Activated T-cell treated with anti-CD3 and anti-CD28 coated beads, Interleukin-2, amount 50 U/mL, for 72 hours (primary cell): ENCODE data around the gene RASIP1. TPM values are rescaled to one million over a fixed set of nuclear protein-coding genes. Genes with fewer than 3 reads are reported as not detected.
A peak's percentile ranks its signal among the peaks of the same experiment; 100 is the strongest.
"Not testable (repeated sequence)": the region's sequence is repeated elsewhere in the genome, so short reads cannot be mapped to it uniquely, and the experiment has no call there.

Experiments
- ATAC-seq, 2 donors: fragments of 150-1000 bp; cut with Tn5 transposase; replicated peaks in 1 of 2; 2 replicates each; pipeline ENCODE4 v1.10.0; 2021; ENCODE audit warnings: moderate library complexity in 2 of 2, mild to moderate bottlenecking in 1 of 2
- DNase-seq, 2 donors: peaks; one replicate each; pipeline ENCODE4 v3.0.0; 2021 to 2022; ENCODE audit warnings: mixed read lengths in 1 of 2
- H3K27ac Mint-ChIP-seq: one replicate; pipeline ENCODE4 v1.8.0; 2022; ENCODE audit warnings: mild to moderate bottlenecking, moderate library complexity, mixed read lengths
- H3K27me3 Mint-ChIP-seq: one replicate; pipeline ENCODE4 v1.8.0; 2022; ENCODE audit warnings: low read depth, mixed read lengths
- H3K36me3 Mint-ChIP-seq, 2 donors: one replicate each; pipeline ENCODE4 v1.8.0; 2022; ENCODE audit warnings: mixed read lengths in 2 of 2, mild to moderate bottlenecking in 1 of 2; ENCODE audit not compliant: insufficient read depth in 2 of 2
- H3K4me1 Mint-ChIP-seq: one replicate; pipeline ENCODE4 v1.8.0; 2022; ENCODE audit warnings: low read depth, mixed read lengths
- H3K4me3 Mint-ChIP-seq, 2 donors: one replicate each; pipeline ENCODE4 v1.8.0; 2022; ENCODE audit warnings: mild to moderate bottlenecking in 2 of 2, mixed read lengths in 2 of 2, moderate library complexity in 2 of 2
- H3K9me3 Mint-ChIP-seq, 2 donors: one replicate each; pipeline ENCODE4 v1.8.0; 2022; ENCODE audit warnings: mixed read lengths in 2 of 2
- total RNA-seq, 2 donors: library from RNA; stranded (reverse); gene quantifications; one replicate each; pipeline ENCODE4 v1.2.3, GENCODE V29; 2022

Gene RASIP1
- total RNA-seq, 2 donors from 2014 or later: 0.53 to 0.86 TPM

DNA sequence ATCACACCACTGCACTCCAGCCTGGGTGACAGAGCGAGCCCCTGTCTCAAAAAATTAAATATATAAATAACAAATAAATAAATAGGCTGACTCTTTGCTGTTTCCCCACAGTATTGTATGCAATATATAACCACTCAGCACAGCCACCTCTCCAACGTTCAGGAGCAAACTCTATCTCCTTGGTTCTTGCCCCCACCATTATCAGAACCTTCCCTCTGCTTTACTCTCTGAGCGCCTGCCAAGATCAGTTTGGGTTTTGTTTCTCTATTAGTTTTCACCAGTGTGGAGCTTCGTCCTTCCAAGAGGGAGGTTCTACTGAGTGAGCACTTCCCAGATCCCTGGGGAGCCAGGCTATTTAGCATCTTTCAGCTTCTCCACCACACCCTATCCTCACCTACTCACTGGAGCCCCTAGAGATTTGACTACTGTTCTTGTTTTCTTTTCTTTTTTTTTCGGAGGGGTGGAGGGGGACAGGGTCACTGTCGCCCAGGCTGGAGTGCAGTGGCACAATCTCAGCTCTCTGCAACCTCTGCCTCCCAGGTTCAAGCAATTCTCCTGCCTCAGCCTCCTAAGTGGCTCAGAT is 27.9 kb upstream of the RASIP1 start:
- not testable (repeated sequence) for DNase-seq, H3K36me3 Mint-ChIP-seq, H3K4me1 Mint-ChIP-seq, H3K27ac Mint-ChIP-seq, ATAC-seq, H3K9me3 Mint-ChIP-seq, H3K4me3 Mint-ChIP-seq
- peaks cover 15% of the 10 kb centered on the region for H3K27me3 Mint-ChIP-seq

- not testable (repeated sequence) for H3K9me3 Mint-ChIP-seq
Measured at GRCh38 chr19:48765816-48766215, 25.4 kb upstream of the RASIP1 start.

GRCh38 chr19:48760504-48761205 is 20.2 kb upstream of the RASIP1 start:
- DNase-seq (no peak), ATAC-seq (peak in 1 of 2 donors; percentile 47)
- H3K27ac Mint-ChIP-seq: peak overlapping the region; percentile 7
- H3K9me3 Mint-ChIP-seq: no peaks in the 10 kb centered on the region
- peaks cover 20% of the 10 kb centered on the region for H3K27me3 Mint-ChIP-seq
- H3K4me3 Mint-ChIP-seq: no peak overlapping the region
- no peaks in the 10 kb centered on the region for H3K36me3 Mint-ChIP-seq
- peaks cover 9% of the 10 kb centered on the region for H3K4me1 Mint-ChIP-seq

More at GRCh38 chr19:48765816-48766215, 25.4 kb upstream of the RASIP1 start:
- DNase-seq, H3K4me1 Mint-ChIP-seq, H3K27ac Mint-ChIP-seq, ATAC-seq, H3K4me3 Mint-ChIP-seq, H3K36me3 Mint-ChIP-seq: not testable (repeated sequence)
- peaks cover 27% of the 10 kb centered on the region for H3K27me3 Mint-ChIP-seq

DNA sequence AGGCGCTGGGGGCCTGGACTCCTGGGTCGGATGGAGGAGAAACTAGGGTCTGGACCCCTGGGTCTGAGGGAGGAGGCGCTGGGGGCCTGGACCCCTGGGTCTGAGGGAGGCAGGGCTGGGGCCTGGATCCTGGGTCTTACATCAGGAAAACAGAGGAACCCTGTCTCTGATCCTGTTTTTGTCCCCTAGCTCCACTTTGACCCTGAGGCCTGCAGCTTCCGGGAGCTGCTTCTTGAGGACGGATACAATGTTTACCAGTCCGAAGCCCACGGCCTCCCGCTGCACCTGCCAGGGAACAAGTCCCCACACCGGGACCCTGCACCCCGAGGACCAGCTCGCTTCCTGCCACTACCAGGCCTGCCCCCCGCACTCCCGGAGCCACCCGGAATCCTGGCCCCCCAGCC is 17.3 kb upstream of the RASIP1 start:
- no peak overlapping the region for H3K27ac Mint-ChIP-seq
- H3K27me3 Mint-ChIP-seq: peaks cover 37% of the 10 kb centered on the region
- no peak for DNase-seq
- ATAC-seq: no peak
- H3K9me3 Mint-ChIP-seq: no peaks in the 10 kb centered on the region
- H3K4me1 Mint-ChIP-seq: peaks cover 23% of the 10 kb centered on the region
- H3K36me3 Mint-ChIP-seq: no peaks in the 10 kb centered on the region
- no peak overlapping the region for H3K4me3 Mint-ChIP-seq

DNA sequence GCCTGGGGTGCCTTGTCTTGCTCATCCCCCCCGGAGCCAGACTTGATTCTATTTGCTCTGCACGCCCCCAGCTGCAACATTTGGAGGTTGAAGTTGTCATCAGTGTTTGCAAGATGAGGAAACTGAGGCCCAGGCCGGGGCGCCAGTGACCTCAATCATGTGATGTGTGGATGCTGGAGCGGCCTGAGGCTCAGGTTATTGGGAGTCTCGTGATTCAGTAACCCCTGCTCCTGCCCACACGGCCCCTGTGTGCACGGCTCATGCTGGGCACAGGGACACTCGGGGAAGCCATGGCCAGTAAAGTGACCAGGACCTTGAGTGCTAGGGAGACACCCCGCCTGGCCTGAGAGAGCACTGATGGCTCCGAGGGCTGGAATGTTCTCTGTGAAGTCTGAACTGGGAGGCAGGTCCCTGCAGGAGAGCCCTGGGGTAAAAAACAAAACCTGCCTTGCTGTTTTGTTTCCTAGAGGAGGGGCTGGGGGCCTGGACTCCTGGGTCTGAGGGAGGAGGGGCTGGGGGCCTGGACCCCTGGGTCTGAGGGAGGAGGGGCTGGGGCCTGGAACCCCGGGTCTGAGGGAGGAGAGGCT is 16.8 kb upstream of the RASIP1 start:
- Mint-ChIP-seq H3K4me1 (peaks cover 25% of the 10 kb centered on the region), H3K36me3 (no peaks in the 10 kb centered on the region), H3K27ac (no peak overlapping the region), H3K4me3 (no peak overlapping the region), H3K27me3 (peaks cover 34% of the 10 kb centered on the region), H3K9me3 (no peaks in the 10 kb centered on the region)
- no peak for ATAC-seq
- no peak for DNase-seq

DNA sequence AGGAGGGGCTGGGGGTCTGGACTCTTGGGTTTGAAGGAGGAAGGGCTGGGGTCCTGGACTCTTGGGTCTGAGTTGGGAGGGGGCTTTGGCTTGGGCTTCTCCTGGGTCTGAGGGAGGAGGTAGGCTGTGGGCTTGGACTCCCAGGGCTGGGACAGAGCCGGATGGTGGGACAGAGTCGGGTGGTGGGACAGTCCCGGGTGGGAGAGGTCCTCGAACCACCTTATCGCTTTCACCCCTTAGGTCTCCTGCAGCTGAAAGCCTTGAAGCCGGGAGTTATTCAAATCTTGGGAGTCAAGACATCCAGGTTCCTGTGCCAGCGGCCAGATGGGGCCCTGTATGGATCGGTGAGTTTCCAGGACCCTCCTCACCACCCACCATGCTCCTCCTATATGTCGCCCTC is 16.3 kb upstream of the RASIP1 start:
- no peaks in the 10 kb centered on the region for H3K36me3 Mint-ChIP-seq
- H3K4me3 Mint-ChIP-seq: no peak overlapping the region
- H3K27me3 Mint-ChIP-seq: peaks cover 34% of the 10 kb centered on the region
- ATAC-seq (no peak), DNase-seq (no peak)
- H3K9me3 Mint-ChIP-seq: no peaks in the 10 kb centered on the region
- peaks cover 28% of the 10 kb centered on the region for H3K4me1 Mint-ChIP-seq
- H3K27ac Mint-ChIP-seq: no peak overlapping the region

GRCh38 chr19:48756212-48756611 is 15.8 kb upstream of the RASIP1 start:
- no peak for ATAC-seq
- H3K4me3 Mint-ChIP-seq: no peak overlapping the region
- H3K36me3 Mint-ChIP-seq: no peaks in the 10 kb centered on the region
- H3K27ac Mint-ChIP-seq: no peak overlapping the region
- peaks cover 28% of the 10 kb centered on the region for H3K4me1 Mint-ChIP-seq
- peaks cover 37% of the 10 kb centered on the region for H3K27me3 Mint-ChIP-seq
- H3K9me3 Mint-ChIP-seq: no peaks in the 10 kb centered on the region
- no peak for DNase-seq

DNA sequence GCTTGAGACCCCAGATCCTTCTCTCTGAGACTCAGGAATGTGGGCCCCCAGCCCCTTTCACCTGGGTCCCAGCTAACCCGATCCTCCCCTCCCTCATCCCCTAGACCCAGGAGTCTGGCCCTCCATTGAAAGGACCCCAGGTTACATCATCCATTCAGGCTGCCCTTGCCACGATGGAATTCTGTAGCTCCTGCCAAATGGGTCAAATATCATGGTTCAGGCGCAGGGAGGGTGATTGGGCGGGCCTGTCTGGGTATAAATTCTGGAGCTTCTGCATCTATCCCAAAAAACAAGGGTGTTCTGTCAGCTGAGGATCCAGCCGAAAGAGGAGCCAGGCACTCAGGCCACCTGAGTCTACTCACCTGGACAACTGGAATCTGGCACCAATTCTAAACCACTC is 15.4 kb upstream of the RASIP1 start:
- DNase-seq (no peak), ATAC-seq (no peak)
- Mint-ChIP-seq H3K4me1 (peaks cover 26% of the 10 kb centered on the region), H3K27ac (no peak overlapping the region), H3K27me3 (peaks cover 37% of the 10 kb centered on the region), H3K4me3 (no peak overlapping the region), H3K9me3 (no peaks in the 10 kb centered on the region), H3K36me3 (no peaks in the 10 kb centered on the region)

GRCh38 chr19:48755084-48755641 is 14.8 kb upstream of the RASIP1 start, which contains the start of gene FGF21:
Gene FGF21 (plus strand): TSS chr19:48755524. CDS start chr19:48756237, 713 bp downstream.
- Mint-ChIP-seq H3K9me3 (no peaks in the 10 kb centered on the region), H3K27me3 (peaks cover 31% of the 10 kb centered on the region), H3K36me3 (no peaks in the 10 kb centered on the region), H3K27ac (no peak within 1 kb of the TSS), H3K4me1 (peaks cover 20% of the 10 kb centered on the region), H3K4me3 (no peak within 1 kb of the TSS)
- ATAC-seq (no peak), DNase-seq (no peak)

GRCh38 chr19:48752496-48753365 is 12.3 kb upstream of the RASIP1 start, which contains the start of gene FUT1:
Gene FUT1 (minus strand): TSS chr19:48752641. CDS start chr19:48751281, 1,360 bp downstream.
- ATAC-seq (peak; percentile 80 to 83), DNase-seq (peak; percentile 52 to 56)
- Mint-ChIP-seq H3K9me3 (no peaks in the 10 kb centered on the region), H3K4me1 (peaks cover 19% of the 10 kb centered on the region), H3K27me3 (peaks cover 29% of the 10 kb centered on the region), H3K4me3 (peak within 1 kb of the TSS; percentile 86 to 87), H3K27ac (no peak within 1 kb of the TSS), H3K36me3 (no peaks in the 10 kb centered on the region)

GRCh38 chr19:48751845-48752495 is 11.6 kb upstream of the RASIP1 start:
- Mint-ChIP-seq H3K4me3 (peak overlapping the region; percentile 78 to 87), H3K27ac (no peak overlapping the region), H3K9me3 (no peaks in the 10 kb centered on the region), H3K27me3 (peaks cover 29% of the 10 kb centered on the region), H3K36me3 (no peaks in the 10 kb centered on the region), H3K4me1 (peaks cover 23% of the 10 kb centered on the region)
- ATAC-seq (no peak), DNase-seq (no peak)

DNA sequence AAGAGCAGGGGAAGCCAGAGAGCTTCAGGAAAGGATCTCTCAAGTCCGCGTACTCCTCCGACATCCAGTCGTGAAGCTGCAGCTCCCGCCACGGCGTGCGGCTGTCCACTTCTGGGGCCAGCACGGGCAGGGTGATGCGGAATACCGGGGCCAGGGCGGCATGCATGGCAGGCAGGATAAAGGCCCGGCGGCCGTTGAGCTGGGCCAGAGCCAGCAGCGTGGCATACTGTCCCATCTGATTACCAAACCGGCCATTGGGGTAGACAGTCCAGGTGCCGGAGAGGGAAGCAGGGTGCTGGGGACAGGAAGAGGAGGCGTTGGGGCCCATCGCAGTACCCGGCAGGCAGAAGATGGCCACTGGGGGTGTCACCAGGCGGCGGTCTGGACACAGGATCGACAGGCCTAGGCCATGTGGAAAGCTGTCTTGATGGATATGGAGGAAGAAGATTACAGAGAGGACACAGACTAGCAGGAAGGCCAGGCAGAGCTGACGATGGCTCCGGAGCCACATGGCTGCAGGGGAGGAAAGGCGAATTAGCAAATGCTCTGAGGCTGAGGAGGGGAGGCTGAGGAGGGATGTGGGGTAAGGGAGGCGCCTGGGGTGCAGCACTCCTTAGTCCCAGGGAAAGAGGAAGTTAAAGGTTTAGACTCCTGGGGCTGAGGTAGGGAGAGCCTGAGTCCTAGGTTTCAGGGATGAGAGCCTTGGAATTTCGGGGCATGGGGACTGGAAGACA is 10.5 kb upstream of the RASIP1 start:
- peaks cover 32% of the 10 kb centered on the region for H3K4me1 Mint-ChIP-seq
- peaks cover 0 to 2% of the 10 kb centered on the region in 2 donors for H3K36me3 Mint-ChIP-seq
- ATAC-seq (no peak), DNase-seq (no peak)
- no peaks in the 10 kb centered on the region for H3K9me3 Mint-ChIP-seq
- H3K4me3 Mint-ChIP-seq: peak overlapping the region; percentile 19 to 60
- no peak overlapping the region for H3K27ac Mint-ChIP-seq
- H3K27me3 Mint-ChIP-seq: peaks cover 35% of the 10 kb centered on the region
